Measurements from ENCODE around the gene ARHGEF2. TPM values are rescaled to one million over a fixed set of nuclear protein-coding genes. Genes with fewer than 3 reads are reported as not detected.

The ARHGEF2 gene
- total and polyA plus RNA-seq, 9 of the 15 experiments (the other 6 are each of a cell fraction or from before 2014, with no cell fraction given): 7.1 to 162 (median 62.2) TPM

DNA sequence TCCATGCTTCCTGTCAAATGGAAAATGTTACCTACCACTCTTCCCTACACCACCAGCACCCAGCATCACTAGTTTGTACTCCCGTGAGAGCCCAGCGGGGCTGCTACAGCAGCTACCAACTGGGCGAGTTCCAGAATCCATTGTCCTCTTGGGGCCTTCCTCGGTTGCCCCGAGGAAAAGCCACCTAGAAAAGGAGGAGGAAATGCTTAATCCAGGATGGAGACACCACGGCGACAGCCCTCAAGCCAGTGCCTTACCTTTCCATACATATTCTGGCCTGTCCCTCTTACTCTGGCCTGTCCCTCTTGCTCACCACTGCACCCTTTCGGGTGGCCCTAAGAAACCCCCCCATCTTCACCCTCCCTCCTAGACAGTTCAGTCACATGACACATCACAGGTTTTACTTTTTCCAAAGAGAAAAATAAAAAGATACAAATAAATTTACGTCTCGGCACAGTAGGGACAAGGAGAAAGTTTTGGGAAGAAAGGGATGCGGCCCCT is 67.7 kb downstream of the ARHGEF2 start (continued):
- TF ChIP-seq, protein P1, sequence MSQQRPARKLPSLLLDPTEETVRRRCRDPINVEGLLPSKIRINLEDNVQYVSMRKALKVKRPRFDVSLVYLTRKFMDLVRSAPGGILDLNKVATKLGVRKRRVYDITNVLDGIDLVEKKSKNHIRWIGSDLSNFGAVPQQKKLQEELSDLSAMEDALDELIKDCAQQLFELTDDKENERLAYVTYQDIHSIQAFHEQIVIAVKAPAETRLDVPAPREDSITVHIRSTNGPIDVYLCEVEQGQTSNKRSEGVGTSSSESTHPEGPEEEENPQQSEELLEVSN (IDR thresholded peaks at IDR 0.05; ENCODE audit: borderline replicate concordance in 1 of 2, extremely low read depth in 1 of 2, insufficient read depth in 1 of 2, insufficient read length in 1 of 2, low read depth in 1 of 2, low read length in 1 of 2, poor library complexity in 1 of 2, severe bottlenecking in 1 of 2): no peak
- TF ChIP-seq GABPB1 (CRISPR knock-in tag; IDR thresholded peaks at IDR 0.05): no peak
- TF ChIP-seq, protein P2, sequence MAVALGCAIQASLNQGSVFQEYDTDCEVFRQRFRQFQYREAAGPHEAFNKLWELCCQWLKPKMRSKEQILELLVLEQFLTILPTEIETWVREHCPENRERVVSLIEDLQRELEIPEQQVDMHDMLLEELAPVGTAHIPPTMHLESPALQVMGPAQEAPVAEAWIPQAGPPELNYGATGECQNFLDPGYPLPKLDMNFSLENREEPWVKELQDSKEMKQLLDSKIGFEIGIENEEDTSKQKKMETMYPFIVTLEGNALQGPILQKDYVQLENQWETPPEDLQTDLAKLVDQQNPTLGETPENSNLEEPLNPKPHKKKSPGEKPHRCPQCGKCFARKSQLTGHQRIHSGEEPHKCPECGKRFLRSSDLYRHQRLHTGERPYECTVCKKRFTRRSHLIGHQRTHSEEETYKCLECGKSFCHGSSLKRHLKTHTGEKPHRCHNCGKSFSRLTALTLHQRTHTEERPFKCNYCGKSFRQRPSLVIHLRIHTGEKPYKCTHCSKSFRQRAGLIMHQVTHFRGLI (CRISPR knock-in tag; IDR thresholded peaks at IDR 0.05): no peak
- TF ChIP-seq MED1 (CRISPR knock-in tag; IDR thresholded peaks at IDR 0.05; ENCODE audit: borderline replicate concordance): no peak
- 0 out of 4 replicates have a peak, but pooled peaks of 1 of the 2 experiments have one; percentile 35 for TF ChIP-seq HDAC1 (IDR thresholded peaks at IDR 0.05)
- TF ChIP-seq, protein P3, sequence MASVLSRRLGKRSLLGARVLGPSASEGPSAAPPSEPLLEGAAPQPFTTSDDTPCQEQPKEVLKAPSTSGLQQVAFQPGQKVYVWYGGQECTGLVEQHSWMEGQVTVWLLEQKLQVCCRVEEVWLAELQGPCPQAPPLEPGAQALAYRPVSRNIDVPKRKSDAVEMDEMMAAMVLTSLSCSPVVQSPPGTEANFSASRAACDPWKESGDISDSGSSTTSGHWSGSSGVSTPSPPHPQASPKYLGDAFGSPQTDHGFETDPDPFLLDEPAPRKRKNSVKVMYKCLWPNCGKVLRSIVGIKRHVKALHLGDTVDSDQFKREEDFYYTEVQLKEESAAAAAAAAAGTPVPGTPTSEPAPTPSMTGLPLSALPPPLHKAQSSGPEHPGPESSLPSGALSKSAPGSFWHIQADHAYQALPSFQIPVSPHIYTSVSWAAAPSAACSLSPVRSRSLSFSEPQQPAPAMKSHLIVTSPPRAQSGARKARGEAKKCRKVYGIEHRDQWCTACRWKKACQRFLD (CRISPR knock-in tag; IDR thresholded peaks at IDR 0.05): 0 out of 2 replicates have a peak, but pooled peaks have one; percentile 28
- no peak for TF ChIP-seq ZNF316 (IDR thresholded peaks at IDR 0.05)
- TF ChIP-seq CAMTA2 (CRISPR knock-in tag; conservative IDR thresholded peaks at IDR 0.05): no peak
- no peak for TF ChIP-seq NR1H2 (CRISPR knock-in tag; IDR thresholded peaks at IDR 0.05)
- no peak for TF ChIP-seq SNIP1 (IDR thresholded peaks at IDR 0.05; ENCODE audit: low read depth)
- TF ChIP-seq, protein P4, sequence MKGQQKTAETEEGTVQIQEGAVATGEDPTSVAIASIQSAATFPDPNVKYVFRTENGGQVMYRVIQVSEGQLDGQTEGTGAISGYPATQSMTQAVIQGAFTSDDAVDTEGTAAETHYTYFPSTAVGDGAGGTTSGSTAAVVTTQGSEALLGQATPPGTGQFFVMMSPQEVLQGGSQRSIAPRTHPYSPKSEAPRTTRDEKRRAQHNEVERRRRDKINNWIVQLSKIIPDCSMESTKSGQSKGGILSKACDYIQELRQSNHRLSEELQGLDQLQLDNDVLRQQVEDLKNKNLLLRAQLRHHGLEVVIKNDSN (CRISPR knock-in tag; IDR thresholded peaks at IDR 0.05): peak; percentile 77
- no peak for TF ChIP-seq ARNT (IDR thresholded peaks at IDR 0.05)
- TF ChIP-seq, protein P5, sequence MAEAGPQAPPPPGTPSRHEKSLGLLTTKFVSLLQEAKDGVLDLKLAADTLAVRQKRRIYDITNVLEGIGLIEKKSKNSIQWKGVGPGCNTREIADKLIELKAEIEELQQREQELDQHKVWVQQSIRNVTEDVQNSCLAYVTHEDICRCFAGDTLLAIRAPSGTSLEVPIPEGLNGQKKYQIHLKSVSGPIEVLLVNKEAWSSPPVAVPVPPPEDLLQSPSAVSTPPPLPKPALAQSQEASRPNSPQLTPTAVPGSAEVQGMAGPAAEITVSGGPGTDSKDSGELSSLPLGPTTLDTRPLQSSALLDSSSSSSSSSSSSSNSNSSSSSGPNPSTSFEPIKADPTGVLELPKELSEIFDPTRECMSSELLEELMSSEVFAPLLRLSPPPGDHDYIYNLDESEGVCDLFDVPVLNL (CRISPR knock-in tag; IDR thresholded peaks at IDR 0.05; ENCODE audit: low read depth): no peak
- no peak for TF ChIP-seq COPS2 (conservative IDR thresholded peaks at IDR 0.05)
- no peak for TF ChIP-seq U2AF2 (optimal IDR thresholded peaks at IDR 0.05; ENCODE audit: low read depth, low read length)
- TF ChIP-seq ZNF41 (CRISPR knock-in tag; conservative IDR thresholded peaks at IDR 0.05): 0 out of 2 replicates have a peak, but pooled peaks have one; percentile 23
- TF ChIP-seq, protein P6, sequence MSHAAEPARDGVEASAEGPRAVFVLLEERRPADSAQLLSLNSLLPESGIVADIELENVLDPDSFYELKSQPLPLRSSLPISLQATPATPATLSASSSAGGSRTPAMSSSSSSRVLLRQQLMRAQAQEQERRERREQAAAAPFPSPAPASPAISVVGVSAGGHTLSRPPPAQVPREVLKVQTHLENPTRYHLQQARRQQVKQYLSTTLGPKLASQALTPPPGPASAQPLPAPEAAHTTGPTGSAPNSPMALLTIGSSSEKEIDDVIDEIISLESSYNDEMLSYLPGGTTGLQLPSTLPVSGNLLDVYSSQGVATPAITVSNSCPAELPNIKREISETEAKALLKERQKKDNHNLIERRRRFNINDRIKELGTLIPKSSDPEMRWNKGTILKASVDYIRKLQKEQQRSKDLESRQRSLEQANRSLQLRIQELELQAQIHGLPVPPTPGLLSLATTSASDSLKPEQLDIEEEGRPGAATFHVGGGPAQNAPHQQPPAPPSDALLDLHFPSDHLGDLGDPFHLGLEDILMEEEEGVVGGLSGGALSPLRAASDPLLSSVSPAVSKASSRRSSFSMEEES (CRISPR knock-in tag; IDR thresholded peaks at IDR 0.05): peak; percentile 98
- TF ChIP-seq STAT5A (IDR thresholded peaks at IDR 0.05; ENCODE audit: borderline replicate concordance, low read length): no peak
- TF ChIP-seq, protein P7, sequence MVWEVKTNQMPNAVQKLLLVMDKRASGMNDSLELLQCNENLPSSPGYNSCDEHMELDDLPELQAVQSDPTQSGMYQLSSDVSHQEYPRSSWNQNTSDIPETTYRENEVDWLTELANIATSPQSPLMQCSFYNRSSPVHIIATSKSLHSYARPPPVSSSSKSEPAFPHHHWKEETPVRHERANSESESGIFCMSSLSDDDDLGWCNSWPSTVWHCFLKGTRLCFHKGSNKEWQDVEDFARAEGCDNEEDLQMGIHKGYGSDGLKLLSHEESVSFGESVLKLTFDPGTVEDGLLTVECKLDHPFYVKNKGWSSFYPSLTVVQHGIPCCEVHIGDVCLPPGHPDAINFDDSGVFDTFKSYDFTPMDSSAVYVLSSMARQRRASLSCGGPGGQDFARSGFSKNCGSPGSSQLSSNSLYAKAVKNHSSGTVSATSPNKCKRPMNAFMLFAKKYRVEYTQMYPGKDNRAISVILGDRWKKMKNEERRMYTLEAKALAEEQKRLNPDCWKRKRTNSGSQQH (CRISPR knock-in tag; IDR thresholded peaks at IDR 0.05): 0 out of 2 replicates have a peak, but pooled peaks have one; percentile 16
- TF ChIP-seq KHSRP (IDR thresholded peaks at IDR 0.05): no peak

Data from K562 (cell line).